Breast epithelium (tissue), 3 donors: ENCODE data around the gene PARM1.

ENCODE experiments used
- POLR2A ChIP-seq: fragments of 450-650 bp; IDR thresholded peaks from one replicate; pipeline ENCODE4 v1.6.1; 2016; ENCODE audit warnings: antibody characterized with exemption, mild to moderate bottlenecking, moderate library complexity
- POLR2AphosphoS5 ChIP-seq, 3 donors: sonication (generic); formaldehyde crosslinking; IDR thresholded peaks; one replicate each; pipeline ENCODE4 v1.6.1; 2017; ENCODE audit warnings: antibody characterized with exemption in 3 of 3
- TF ChIP-seq, protein P1 (sequence below), 3 donors: fragments of 450-650 bp; IDR thresholded peaks; one replicate each; pipeline ENCODE4 v1.5.1; 2016 to 2017; ENCODE audit warnings: antibody characterized with exemption in 3 of 3, mild to moderate bottlenecking in 3 of 3, moderate library complexity in 3 of 3

DNA sequence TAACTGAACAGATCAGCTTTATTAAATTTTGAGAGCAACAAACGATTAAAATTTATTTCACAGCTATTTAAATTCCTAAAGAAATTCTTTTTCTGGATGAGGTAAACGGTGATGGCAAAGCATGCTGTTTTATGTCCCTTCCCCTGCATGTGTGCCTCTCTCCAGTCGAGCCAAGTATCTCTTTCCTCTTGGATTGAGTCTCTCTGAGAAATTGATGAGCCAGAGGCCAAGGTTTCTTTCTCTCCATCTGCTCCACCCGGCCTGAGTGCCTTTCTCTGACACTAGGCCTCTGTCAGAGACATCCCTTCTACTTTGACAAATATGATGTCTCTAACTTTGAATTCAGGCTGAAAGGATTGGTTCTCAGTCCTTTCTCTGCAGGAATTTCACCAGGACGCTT lies 42.6 kb upstream of the PARM1 start:
- TF ChIP-seq, protein P1, sequence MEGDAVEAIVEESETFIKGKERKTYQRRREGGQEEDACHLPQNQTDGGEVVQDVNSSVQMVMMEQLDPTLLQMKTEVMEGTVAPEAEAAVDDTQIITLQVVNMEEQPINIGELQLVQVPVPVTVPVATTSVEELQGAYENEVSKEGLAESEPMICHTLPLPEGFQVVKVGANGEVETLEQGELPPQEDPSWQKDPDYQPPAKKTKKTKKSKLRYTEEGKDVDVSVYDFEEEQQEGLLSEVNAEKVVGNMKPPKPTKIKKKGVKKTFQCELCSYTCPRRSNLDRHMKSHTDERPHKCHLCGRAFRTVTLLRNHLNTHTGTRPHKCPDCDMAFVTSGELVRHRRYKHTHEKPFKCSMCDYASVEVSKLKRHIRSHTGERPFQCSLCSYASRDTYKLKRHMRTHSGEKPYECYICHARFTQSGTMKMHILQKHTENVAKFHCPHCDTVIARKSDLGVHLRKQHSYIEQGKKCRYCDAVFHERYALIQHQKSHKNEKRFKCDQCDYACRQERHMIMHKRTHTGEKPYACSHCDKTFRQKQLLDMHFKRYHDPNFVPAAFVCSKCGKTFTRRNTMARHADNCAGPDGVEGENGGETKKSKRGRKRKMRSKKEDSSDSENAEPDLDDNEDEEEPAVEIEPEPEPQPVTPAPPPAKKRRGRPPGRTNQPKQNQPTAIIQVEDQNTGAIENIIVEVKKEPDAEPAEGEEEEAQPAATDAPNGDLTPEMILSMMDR (IDR thresholded peaks at IDR 0.05) = no peak
- TF ChIP-seq POLR2A (no peak), POLR2AphosphoS5 (IDR thresholded peaks at IDR 0.05) (no peak)
